DMS114 treated with DMSO at 0.1 percent for 48 hours (cell line): ENCODE data around the gene IGFBPL1.
"Not testable (repeated sequence)": the region's sequence is repeated elsewhere in the genome, so short reads cannot be mapped to it uniquely, and the experiment has no call there.

Experiments
- DNase-seq: peaks from one replicate; lab custom pipeline; 2025; ENCODE audit not compliant: unreplicated experiment; lab: John Stamatoyannopoulos, UW

Gene IGFBPL1

GRCh38 chr9:38401994-38402393, 22.3 kb downstream of the IGFBPL1 start:
- DNase-seq, result no peak

DNA sequence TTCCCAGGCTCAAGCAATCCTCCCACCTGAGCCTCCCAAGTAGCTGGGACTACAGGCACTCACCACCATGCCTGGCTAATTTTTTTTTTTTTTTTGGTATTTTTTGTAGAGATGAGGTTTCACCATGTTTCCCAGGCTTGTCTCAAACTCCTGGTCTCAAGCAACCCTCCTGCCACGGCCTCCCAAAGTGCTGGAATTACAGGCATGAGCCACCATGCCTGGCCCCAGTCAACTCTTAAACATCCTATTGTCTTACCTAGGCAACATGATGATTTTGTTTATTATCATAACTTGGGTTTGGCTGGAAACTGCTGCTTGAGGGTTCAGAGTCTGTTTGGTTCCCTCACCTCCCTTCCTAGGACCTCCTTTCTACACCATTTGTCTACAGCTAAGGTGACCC, 25.1 kb downstream of the IGFBPL1 start:
- not testable (repeated sequence) for DNase-seq

- no peak for DNase-seq
These were observed 27.9 kb downstream of the IGFBPL1 start for GRCh38 chr9:38396371-38396671.

- no peak for DNase-seq
These were observed 28.4 kb downstream of the IGFBPL1 start for GRCh38 chr9:38395653-38396370.

DNA sequence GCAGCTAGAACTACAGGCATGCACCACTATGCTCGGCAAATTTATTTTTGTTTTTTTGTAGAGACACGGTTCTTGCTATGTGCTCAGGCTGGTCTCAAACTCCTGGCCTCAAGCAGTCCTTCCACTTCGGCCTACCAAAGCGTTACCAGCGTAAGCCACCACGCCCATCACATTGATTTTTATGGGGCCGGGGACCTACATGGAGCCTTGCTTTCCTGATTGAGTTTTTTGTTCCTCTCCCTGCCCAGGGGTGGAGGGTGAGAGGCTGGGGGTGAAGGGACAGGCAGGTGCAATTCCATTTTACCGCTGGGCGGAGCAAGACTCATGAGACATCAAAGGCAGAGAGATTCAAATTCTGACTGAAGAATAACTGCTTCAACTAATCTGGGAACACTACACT, 29.8 kb downstream of the IGFBPL1 start:
- DNase-seq, result no peak

DNA sequence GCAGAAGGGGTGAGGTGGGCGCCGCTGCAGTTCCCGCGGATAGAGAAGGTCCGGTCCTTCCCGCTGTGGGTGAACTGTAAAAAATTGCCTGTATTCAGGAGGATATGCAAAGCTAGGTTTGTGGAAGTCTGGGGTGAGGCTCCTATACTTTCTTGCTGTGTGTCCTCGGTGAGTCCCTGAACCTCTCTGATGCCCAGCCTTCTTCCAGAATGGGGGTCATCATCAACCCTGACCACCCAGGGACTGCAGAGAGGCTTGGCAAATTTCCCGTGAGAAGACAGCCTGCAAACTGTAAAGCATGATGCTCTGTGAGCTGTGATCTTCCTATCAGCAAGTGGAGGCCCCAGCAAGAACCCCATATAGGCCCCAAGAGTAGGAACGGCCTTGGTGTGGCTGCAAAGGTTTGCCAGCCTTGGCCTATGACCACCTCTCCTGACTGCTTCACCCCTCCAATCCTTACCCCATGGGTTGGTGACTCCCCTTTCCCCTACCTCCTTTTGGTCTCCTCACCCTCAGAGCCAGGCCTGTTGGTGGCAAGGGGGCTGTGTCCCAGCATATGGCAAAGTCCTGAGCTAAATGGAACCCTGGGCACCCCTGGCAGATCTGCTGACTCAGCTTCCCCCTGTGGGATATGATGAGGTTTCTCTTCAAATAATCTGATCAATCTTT, 31.0 kb downstream of the IGFBPL1 start:
- DNase-seq, result no peak

- DNase-seq, result peak; percentile 66
These were observed 31.8 kb downstream of the IGFBPL1 start, which contains the start of gene ALDH1B1 for GRCh38 chr9:38392235-38393127. Gene ALDH1B1, plus strand, starts transcription at chr9:38392702. Its CDS starts 3,047 bp downstream, at chr9:38395749.

DNA sequence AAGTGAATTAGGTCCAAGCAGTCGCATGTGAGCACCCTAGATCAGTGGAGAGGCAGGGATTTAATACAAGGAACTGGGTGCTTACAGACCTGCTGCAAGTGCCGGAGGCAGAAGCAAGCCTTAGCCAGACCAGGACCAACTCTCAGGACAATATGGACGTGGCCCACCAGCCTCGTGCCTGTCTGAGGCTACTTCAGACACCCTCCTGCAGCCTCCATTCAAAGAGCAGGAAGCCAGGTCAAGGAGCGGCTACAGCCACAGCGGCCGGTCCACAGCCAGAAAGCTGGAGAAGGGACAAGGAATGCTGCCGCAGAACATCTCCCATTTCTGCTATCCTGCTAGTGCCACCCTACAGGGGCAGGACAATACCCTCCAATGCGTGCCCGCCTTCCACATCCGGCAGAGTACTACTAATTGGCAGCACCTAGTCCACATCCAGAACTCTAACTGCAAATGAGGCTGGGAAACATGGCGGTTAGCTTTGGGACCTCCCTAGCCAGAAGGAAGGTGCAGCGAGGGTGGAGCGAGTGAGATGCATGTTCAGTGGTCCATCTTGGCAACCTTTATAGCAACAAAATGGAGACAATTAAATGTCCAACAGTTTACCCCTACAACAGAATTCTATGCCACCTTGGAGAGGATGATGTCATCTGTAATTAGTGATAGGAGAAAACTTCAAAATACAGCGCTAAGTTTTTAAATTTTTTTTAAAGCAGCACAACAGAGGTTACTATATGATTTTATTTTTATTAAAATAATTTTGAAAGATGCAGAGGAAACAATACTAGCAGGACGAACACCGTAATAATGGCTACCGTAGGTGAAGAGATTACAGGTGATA, 32.8 kb downstream of the IGFBPL1 start:
- DNase-seq, result no peak

- no peak for DNase-seq
These were observed 33.4 kb downstream of the IGFBPL1 start for GRCh38 chr9:38390851-38391250.

- no peak for DNase-seq
These were observed 33.8 kb downstream of the IGFBPL1 start for GRCh38 chr9:38390442-38390841.

DNA sequence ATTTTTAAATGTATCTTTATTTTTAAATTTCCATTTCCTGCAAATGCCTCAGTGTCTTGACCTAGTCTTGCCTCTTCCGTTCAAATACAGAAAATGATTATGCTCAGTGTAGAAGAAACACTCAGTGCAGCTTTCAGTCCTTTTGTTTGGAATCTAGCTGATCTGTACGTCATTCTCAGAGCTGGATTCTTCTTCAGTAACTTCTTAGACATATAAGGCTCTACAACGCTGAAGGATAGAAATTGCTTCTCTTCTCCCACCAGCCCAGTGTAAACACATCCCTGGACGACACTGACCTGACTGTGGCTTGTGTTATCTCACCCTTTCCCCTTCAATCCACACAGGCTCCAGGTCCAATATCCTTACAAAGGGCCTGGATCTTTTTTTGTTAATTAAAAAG, 34.9 kb downstream of the IGFBPL1 start:
- DNase-seq, result no peak

- DNase-seq, result no peak
These were observed 35.7 kb downstream of the IGFBPL1 start for GRCh38 chr9:38388283-38389223.

DNA sequence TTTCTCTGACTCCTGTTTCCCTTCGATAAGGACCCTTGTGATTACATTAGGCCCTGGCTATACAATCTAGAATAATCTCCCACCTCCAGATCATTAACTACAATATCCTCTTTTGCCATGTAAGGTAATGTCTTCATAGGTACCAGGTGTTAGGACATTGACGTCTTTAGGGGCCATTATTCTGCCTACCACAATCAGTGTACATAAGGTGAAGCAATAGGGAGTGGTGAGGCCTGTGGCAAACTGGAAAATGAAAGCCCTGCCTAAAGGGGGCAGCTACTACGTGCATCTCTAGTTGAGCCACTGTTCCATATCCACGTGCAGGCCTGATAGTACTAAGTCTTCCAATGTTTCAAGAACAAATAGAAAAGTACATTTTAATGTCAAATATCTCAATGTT, 36.5 kb downstream of the IGFBPL1 start:
- DNase-seq, result no peak

DNA sequence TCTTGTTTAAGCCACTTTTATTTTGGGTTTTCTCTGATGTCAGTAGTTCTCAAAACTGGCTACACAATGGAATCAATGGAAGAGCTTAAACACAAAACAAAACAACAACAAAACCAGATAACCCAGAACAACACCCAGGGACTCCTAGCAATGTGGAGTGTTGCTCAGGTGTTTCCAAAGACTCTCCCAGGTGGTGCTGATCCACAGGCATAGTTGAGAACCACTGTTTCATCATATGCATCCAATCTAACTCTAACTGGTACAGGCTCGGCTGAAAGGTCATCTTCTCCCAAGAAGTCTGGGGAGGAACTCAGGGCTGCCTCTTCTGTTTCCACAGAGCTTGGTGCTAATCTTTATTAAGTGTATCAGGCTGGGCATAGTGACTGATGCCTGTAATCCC, 37.2 kb downstream of the IGFBPL1 start:
- no peak for DNase-seq

DNA sequence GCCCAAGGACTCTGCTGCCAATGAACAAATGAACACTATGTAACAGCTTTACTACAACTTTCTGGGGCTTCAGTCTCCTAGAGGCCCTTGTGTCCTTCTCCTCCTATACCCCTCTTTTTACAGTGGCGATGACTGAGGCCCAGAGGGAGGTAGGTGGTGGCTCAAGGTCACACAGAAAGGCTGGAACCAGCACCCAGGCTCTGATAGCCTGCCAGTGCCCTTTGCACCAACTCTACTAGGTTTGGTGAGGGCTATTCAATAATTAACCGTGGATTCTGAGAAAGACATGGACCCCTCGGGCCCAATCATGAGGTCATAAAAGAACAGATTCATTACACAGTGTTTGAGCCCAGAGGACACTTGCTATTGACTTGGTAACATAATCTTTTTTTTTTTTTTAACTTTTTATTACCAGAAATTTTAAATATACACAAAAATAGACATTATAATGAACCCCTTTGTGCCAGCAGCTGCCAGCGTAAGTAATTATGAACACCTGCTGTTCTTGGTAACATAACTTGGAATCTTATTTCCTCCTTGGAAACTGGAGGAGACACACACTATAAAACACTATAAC, 37.8 kb downstream of the IGFBPL1 start:
- DNase-seq, result no peak

- DNase-seq, result no peak
These were observed 38.4 kb downstream of the IGFBPL1 start for GRCh38 chr9:38385896-38386295.

- DNase-seq, result no peak
These were observed 39.0 kb downstream of the IGFBPL1 start for GRCh38 chr9:38384990-38385848.

DNA sequence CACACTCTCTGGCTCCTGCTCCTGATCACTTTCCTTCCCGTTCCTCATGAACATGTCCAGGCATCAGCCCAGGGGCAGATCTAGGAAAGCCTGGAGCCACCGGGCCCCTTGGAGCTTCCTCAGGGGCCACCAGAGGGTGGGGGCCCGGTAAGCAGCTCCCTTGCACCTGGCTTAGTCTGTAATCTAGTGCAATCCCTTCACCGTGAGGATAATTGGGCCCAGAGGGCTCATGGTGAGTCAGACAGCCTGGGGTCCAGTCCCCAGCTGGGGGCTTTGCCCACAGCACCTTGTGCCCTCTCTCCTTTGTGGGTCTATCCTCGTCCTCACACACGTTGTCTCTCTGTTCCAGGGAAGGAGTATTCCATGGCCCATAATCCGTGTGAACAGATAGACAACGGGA, 42.1 kb downstream of the IGFBPL1 start:
- DNase-seq, result no peak
